Skin of body (tissue), 2 donors: Measurements from ENCODE around the gene MYG1. TPM values are rescaled to one million over a fixed set of nuclear protein-coding genes. Genes with fewer than 3 reads are reported as not detected.
"Not testable (repeated sequence)": the region's sequence is repeated elsewhere in the genome, so short reads cannot be mapped to it uniquely, and the experiment has no call there.

Experiments used
- DNase-seq: peaks from one replicate; lab custom pipeline; 2025; lab: John Stamatoyannopoulos, UW
- total RNA-seq: library from RNA; depleted of rRNA; stranded (reverse); fragments of >200 nt; gene quantifications from one replicate; pipeline ENCODE4 v1.2.3, GENCODE V29; 2014

Gene MYG1
- total RNA-seq, 1 donor from 2014 or later = 19.8 TPM

DNA sequence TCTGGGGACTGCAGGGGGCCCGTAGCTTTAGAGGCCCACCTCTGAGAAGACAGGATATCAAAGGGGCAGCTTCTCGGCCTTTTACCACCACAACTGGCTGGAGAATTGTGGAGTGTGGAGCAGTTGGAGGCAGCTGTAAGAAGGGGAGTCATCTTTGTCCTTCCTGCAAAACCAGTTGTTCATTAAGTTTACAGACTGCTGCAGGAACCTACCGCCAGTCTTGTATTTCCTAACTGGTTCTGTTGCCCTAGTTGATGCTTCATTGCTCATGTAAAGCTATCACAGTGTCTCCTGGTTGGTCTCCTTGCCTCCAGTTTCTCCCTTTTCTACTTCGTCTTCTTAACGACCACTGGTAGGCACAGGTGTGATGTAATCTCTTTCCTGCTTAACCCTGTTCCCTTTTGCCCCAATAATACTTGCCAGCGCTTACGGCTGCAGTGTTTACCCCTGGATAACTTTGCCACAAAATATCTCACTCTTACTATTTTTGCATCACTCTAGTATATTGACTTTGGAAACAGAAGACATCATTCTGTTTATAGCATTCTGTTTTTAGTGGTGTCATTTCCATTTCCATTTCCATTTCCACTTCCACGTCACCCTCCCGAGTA is 19.5 kb upstream of the MYG1 start:
- no peak for DNase-seq

DNA sequence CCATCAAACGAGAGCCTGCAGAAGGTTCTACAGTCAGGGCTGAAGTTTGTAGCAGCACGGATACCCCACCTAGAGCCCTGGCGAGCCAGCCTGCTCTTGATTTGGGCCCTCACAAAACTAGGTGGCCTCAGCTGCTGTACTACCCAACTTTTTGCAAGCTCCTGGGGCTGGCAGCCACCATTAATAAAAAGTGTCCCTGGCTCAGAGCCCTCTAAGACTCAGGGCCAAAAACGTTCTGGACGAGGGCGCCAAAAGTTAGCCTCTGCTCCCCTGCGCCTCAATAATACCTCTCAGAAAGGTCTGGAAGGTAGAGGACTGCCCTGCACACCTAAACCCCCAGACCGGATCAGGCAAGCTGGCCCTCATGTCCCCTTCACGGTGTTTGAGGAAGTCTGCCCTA is 13.0 kb upstream of the MYG1 start:
- no peak for DNase-seq

DNA sequence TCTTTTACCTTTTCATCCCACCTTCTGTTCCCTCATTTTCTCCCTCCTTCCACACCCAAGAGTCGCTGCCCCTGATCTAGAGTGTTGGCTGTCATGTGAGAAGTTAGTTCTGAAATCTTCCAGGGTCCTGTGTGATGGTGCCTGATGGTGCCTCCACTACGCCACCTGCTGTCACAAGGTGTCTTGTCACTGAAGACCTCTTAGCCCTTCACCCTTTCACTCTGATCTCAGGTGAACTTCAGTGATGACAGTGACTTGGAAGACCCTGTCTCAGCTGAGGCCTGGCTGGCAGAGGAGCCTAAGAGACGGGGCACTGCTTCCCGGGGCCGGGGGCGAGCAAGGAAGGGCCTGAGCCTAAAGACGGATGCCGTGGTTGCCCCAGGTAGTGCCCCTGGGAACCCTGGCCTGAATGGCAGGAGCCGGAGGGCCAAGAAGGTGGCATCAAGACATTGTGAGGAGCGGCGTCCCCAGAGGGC is 11.7 kb upstream of the MYG1 start:
- DNase-seq = peak; percentile 14

DNA sequence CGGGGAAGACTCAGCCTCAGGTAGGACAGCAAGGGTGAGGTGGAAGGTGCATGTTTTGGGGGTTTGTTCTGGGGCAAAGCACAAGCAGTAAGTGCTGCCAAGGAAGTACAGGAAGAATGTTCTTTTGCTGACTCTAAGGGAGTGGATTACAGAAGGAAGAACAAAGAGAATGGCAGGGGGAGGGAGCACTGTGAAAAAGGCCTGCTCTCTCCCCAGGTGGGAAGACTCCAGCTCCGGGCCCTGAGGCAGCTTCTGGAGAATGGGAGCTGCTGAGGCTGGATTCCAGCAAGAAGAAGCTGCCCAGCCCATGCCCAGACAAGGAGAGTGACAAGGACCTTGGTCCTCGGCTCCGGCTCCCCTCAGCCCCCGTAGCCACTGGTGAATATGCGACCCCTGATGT is 11.2 kb upstream of the MYG1 start:
- DNase-seq = no peak

DNA sequence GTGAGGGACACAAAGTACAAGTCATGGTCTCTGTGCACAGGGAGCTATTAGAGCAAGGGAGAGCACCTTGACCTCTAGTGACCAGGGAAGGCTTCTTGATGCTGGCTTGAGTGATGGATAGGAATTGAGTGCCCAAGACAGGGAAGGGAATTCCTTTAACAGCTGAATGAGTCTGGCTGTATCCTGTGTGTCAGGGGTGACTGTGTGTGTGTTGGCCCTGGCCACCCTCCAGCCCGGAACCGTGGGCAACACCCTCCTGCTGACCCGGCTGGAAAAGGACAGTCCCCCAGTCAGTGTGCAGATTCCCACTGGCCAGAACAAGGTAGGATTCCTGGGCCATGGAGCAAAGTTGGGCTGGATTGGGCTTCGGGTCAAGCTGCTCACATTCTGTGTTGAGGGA is 9.6 kb upstream of the MYG1 start:
- DNase-seq = no peak

DNA sequence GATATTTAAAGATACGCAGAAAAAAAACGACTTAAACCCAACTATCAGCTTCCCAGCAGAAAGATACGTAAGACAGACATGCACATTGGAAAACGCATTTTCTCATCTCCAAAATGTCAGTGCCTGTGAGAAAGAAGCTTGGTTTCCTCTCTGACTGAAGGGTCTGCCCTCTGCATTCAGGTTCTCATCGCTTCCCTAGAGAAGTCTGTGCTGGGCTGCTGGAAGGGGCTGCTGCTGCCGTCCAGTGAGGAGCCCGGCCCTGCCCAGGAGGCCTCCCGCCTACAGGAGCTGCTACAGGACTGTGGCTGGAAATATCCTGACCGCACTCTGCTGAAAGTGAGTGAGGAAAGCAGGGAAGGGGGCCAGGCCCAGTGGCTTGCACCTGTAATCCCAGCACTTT is 8.8 kb upstream of the MYG1 start:
- DNase-seq = no peak

DNA sequence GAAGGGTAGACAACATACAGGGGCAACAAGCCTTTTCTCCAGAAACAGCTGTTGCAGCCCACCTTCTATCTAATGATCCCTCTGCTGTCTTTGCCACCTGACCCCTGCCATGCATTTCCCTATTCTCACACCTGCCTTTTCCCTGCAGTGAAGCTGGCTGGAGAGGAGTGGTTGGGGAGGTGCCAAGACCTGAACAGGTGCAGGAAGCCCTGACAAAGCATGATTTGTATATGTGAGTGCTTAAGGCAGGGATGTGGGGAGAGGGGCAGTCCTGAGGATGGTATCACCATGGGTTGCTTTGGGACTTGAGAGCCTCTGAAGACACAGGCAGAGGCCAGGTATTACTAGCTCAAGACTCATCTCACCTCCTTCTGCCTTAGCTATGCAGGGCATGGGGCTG is 7.1 kb upstream of the MYG1 start:
- DNase-seq = no peak

DNA sequence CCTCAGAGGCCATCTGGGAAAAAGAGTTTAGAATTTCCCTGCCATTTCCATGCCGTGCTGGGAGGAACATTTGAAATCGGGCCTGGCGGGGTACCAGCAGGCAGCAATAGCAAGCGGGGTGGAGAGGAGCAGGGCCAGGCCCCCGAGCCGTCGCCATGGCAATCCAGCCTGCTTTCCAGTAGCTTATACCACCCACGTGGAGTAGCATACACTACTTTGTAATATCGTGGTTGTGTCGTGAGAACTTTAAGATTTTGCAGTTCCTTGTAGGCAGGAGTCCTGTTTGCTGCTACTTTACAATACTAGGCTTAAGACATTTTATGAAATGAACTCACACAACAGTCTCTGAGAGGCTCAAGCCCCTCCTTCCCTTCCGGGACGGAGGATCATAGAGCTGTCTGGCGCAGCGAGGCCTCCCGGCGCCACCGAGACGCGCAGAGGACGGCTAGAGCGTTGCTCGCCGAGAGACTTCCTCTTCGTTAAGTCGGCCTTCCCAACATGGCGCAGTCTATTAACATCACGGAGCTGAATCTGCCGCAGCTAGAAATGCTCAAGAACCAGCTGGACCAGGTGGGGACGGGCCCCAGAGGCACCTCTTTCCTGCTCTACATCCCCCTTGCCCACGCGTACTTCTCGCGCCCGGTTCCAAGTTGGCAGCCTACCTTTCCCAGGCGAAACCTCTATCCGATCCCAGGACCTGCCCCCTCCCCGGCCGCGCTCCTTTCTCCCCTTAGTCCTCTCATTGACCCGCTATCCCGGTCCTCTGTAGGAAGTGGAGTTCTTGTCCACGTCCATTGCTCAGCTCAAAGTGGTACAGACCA is 4.2 kb upstream of the MYG1 start, which contains the start of gene PFDN5:
TSS of gene PFDN5 (plus strand) at position 473 of the 821 bp plus-strand sequence. CDS start at position 499, 26 bp downstream.
- peak; percentile 93 for DNase-seq

DNA sequence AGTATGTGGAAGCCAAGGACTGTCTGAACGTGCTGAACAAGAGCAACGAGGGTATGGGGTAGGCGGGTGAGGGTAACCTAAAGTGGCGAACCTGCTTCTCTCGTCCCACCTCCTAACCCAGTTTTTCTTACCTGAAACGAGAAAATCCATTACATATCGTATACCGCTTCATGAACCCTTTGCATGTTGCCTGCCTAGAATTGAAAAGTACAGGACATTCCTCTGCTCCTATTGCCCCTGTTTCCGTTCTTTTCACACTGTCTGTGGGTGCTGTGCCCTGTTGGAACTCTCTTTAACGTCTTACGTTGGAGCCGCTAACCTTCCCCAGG is 3.6 kb upstream of the MYG1 start:
- DNase-seq = no peak

DNA sequence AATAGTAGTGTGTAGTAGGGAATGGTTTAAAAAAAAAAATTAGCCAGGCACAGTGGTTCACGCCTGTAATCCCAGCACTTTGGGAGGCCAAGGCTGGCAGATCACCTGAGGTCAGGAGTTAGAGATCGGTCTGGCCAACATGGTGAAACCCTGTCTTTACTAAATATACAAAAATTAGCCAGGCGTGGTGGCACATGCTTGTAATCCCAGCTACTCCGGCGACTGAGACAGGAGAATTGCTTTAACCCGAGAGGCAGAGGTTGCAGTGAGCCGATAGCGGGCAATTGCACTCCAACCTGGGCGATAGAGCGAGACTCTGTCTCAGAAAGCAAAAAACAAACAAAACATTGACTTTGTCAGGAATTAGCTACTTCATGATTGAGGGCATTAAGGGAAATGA is 2.4 kb upstream of the MYG1 start:
- DNase-seq = not testable (repeated sequence)

DNA sequence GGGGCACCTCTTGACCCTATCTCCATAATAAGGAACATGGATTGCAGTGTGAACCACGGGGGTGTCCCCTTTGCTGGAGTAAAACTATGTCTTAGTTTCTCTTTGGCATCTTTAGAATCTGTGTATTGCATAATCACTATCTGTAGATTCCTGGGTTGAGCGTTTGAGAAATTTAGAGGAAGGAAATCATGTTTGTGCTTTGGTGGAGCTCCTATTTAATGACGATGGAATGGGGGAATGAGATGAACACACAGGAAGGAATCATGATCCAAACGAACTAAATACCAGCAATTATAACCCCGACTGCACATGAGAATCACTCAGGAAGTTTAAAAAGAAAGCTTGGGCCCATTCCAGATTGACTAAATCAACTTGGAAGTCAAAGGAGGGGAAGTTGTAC is 1.3 kb upstream of the MYG1 start:
- DNase-seq = no peak

DNA sequence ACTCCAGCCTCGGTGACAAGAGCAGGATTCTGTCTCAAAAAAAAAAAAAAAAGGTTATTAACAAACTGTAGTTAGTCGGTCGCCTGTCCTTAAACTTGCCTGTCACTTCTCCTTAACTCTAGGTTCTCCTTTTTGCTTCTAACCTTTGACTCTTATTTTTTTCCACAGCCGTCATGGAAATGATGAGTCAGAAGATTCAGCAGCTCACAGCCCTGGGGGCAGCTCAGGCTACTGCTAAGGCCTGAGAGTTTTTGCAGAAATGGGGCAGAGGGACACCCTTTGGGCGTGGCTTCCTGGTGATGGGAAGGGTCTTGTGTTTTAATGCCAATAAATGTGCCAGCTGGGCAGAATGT is 418 bp upstream of the MYG1 start:
- no peak for DNase-seq

DNA sequence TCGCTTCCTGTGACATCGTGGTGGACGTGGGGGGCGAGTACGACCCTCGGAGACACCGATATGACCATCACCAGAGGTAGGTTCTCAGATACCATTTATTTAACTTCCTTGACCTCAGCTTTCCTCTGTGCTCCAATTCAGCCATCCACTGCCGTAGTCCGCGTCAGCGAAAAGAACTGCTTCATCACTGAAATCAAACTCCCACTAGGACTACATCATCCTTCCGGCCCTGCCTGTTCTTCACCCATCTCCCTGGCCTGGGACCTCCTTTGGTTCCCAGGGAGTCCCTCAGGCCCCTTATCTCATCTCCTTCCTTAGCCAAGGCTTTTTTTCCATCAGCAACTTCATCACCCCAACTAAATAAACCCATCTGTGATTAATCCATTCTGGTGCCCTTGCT is 692 bp downstream of the MYG1 start:
- DNase-seq = no peak

DNA sequence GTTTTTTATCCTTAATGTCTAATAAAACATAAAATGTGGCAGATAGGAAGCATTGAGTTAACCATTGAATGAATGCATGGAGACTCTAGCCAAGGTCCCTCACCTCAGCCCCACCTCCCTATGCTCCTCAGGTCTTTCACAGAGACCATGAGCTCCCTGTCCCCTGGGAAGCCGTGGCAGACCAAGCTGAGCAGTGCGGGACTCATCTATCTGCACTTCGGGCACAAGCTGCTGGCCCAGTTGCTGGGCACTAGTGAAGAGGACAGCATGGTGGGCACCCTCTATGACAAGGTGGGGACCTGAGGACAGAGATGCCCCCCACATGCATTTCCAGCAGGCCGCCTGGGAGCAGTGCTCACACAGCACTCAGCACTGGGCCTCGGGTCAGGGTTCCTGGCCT is 3.4 kb downstream of the MYG1 start:
- no peak for DNase-seq

DNA sequence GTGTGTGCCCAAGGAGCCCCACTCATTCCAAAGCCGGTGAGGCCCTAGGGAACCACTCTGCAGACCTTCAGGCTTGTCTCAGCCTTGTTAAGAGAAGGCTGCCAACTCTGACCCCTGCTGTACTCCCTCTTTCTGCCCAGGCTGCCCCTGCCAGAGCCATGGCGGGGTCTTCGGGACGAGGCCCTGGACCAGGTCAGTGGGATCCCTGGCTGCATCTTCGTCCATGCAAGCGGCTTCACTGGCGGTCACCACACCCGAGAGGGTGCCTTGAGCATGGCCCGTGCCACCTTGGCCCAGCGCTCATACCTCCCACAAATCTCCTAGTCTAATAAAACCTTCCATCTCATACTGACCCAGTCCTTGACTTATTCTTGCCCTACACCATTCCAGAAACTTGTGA is 7.3 kb downstream of the MYG1 start:
- no peak for DNase-seq

DNA sequence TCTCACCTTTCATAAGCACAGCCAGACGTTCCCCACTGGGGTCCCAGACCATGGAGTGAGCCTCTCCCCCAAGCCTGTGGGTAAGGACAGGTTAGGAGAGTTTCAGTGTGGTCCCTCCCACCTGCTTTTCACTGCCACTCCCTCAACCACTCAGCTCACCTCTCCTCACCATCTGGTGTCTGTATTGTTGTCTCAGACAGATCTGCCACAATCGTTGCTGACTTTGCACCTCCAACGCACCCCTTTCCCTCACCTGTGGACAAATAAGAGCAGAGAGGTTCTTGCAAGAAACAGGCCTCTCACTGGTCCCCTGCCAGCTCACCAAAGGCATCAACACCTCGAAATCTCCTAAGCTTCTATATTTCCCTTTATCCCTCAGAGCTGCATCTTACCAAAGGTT is 8.8 kb downstream of the MYG1 start:
- no peak for DNase-seq

DNA sequence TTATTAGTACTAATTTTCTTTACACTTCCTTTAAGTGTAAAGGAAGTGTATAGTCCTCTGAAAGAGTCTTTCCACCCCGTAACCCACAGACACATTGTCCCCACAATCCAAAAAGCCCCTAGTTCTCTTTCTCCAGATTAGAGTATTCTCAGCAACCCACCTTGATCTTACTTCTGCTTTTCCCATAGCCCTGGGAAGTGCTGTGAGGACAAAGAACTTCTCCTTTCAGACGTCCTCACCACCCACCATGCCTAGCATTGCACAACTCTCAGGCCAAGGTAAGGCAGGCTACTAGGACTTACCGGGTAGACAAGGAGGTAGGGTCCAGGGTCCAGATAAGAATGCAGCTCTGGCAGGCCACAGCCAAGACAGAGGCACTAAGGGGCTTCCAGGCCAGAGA is 14.5 kb downstream of the MYG1 start:
- DNase-seq = no peak

DNA sequence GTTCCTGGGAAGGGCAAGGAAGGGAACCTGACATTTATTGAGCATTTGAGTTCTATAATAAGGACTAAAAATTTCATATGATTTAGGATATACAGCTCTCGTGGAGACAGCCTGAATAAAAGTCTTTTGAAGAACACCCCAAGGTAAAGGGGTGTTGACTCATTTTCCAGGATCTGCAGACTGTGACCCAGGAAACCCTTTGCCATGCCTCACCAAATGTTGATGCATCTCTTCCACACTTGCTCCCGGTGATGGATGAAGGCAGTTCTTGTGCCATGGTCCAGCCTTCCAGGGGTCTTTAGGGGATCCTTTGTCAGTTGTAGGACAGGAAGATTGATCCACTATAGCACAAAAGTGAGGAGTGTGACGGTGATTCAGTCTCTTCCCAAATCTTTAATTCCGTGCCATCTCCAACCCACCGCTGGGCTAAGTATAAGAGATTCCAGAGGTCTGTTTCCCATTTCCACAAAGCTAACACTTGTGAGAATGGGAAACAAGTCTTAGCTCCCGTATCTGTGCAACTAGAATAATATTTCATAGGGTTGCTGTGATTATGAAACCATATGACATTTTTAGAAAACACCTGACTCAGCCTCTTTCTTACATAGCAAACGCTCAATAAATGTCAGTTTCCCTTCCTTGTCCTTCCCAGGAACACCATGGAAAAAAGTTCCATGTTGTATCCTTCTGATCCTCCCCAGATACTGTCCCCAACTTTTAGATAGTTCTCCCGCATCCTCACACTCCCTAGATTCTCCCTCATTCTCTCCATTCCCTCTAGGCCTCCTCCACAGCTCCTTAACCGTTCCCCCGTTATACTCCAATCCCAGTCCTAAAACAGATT is 21.1 kb downstream of the MYG1 start:
- no peak for DNase-seq

DNA sequence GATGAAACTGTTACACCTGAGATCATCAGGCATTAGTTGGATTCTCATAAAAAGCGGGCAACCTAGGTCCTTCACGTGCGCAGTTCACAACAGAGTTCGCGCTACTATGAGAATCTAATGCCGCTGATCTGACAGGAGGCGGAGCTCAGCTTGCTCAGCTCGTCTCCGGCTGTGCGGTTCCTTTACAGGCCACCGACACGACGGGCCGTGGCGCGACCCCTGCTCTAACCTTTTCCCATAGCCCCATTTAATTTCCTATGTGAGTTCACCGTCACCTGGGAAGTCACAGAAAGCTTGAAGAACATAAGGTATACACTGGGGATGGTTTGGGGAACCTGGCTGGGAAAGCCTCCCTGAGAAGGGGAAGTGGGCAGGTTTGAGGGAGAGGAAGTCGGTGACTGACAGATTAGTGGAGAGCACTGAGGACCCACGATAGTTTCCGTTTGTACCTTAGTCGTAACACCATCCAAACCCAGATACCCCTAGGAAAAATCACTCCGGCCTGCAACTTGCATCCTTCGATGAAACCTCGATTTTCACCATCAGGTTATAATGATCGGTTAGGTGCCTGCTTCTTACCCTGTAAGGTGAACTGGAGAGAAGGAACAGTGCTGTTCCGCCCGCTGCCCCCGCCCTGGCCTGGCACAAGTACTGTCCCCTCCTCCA is 24.8 kb downstream of the MYG1 start:
- DNase-seq = peak; percentile 78

DNA sequence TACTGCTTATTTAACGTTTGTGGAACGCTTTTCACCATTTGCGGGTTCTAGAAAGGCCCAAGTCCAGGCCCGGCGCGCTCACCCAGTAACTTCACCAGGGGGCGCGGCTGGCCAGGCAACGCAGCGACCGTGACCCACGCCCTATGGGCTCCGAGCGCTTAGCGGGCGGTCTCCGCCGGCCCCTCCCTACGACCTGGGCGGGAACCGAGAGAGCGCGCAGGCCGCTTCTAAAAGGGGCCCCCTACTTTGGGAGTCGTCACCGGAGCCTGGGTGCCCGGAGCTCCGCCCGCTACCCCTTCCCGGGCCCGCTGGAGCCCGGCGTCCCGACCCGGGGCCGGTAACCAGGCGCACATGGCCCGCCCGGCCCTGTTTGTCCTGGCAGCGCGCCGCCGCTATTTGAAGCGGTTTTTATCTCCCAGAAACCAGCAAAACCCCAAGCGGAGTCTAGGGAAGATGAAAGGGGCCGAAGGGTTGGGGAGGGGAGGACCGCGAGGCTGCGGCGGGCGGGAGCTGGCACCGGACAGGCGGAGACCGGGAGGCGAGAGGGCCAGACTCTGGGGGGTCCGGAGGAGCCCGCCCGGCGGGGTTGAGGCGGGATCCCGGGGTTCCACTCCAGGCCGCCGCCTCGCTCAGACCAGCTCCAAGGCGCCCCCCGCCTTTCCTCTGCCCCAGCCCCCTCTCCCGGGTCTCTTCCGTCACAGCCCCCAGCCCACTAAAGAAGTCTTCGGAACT is 25.4 kb downstream of the MYG1 start:
- peak; percentile 92 for DNase-seq

DNA sequence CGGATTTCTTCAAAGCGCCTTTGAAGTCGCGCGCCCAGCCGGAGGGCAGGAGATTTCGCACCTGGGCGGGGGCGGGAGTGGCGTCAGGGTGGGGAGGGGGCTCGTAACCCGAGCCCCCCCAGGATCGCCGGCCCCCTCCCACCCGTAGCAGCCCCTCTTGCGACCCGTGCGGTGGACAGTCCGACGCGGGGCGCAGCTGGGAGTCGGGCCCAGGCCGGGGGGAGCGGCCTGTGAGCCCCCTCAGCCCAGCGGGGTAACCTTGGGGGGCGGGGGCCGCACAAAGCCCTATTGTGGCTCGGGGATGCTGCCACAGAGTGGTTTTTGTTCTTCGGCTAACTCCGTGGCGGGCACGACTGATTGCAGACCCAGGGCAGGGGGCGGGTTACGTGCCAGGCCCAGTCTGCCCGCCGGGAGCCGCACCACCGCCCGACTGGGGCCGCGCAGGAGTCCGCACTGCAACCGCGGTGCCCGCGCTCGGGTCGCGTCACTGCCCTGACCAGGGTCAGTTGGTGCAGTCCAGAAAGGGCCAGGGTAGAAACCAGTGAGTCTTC is 26.1 kb downstream of the MYG1 start:
- peak; percentile 36 for DNase-seq
